Lower lobe of right lung (tissue), 2 donors: Measurements from ENCODE around the gene RXYLT1. TPM values are rescaled to one million over a fixed set of nuclear protein-coding genes. Genes with fewer than 3 reads are reported as not detected.

Experiments used
- ATAC-seq, 2 donors: fragments of 200-7000 bp; cut with Tn5 transposase; one replicate each; pipeline ENCODE4 v1.9.1; 2020 to 2022; ENCODE audit warnings: mild to moderate bottlenecking in 2 of 2, moderate library complexity in 2 of 2
- DNase-seq: peaks from one replicate; pipeline ENCODE4 v3.0.0-alpha.2; 2020
- H3K27ac ChIP-seq: fragments of 200-600 bp; one replicate; pipeline ENCODE4 v1.8.0; 2022
- H3K27me3 ChIP-seq: fragments of 200-600 bp; one replicate; pipeline ENCODE4 v1.8.0; 2022; ENCODE audit warnings: low read depth
- H3K36me3 ChIP-seq: fragments of 200-600 bp; one replicate; pipeline ENCODE4 v1.8.0; 2022; ENCODE audit warnings: mild to moderate bottlenecking
- H3K4me1 ChIP-seq: fragments of 200-600 bp; one replicate; pipeline ENCODE4 v1.8.0; 2022
- H3K4me3 ChIP-seq: fragments of 200-600 bp; one replicate; pipeline ENCODE4 v1.8.0; 2022; ENCODE audit warnings: mild to moderate bottlenecking
- H3K9me3 ChIP-seq: fragments of 200-600 bp; one replicate; pipeline ENCODE4 v1.8.0; 2022
- CTCF ChIP-seq: fragments of 200-600 bp; IDR thresholded peaks from one replicate; pipeline ENCODE4 v1.8.0; 2022; ENCODE audit warnings: antibody characterized with exemption, mild to moderate bottlenecking
- intact Hi-C: fragments of 100-400 bp; cut with DNase I; formaldehyde crosslinking; loops from one replicate; pipeline ENCODE4 v1.11.0; 2022
- total RNA-seq: library from RNA; stranded (reverse); fragmentation: NEBNext Ultra II Directional; extraction: Animal tissue kit (Norgen Biotek cat#: 25700); gene quantifications from one replicate; pipeline ENCODE4 v1.2.1, GENCODE V29; 2021
- donor health status: DM: no; HTN: yes; CAD: no; lungs with severe emphysema.

The RXYLT1 gene
- total RNA-seq, 1 donor from 2014 or later: 14.5 TPM

- no peaks in the 10 kb centered on the region for H3K36me3 ChIP-seq
- H3K4me1 ChIP-seq: peaks cover 12% of the 10 kb centered on the region
- DNase-seq (peak; percentile 62), ATAC-seq (peak; percentile 63 to 65)
- peak within 1 kb of the TSS; percentile 90 for H3K4me3 ChIP-seq
- no peaks in the 10 kb centered on the region for H3K27me3 ChIP-seq
- no peaks in the 10 kb centered on the region for H3K9me3 ChIP-seq
- TF ChIP-seq CTCF: no peak
- H3K27ac ChIP-seq: peak within 1 kb of the TSS; percentile 93
- intact Hi-C loops: loop anchor here (10.0 kb wide), 1 partner anchor 340 kb away; no protein-coding TSS in a partner anchor
Observed at GRCh38 chr12:63844391-63845341, 65.0 kb downstream of the RXYLT1 start, which contains the start of gene SRGAP1. Gene SRGAP1 (plus strand): TSS chr12:63844700. CDS start chr12:63844817, 117 bp downstream.

GRCh38 chr12:63845726-63846125 is 66.0 kb downstream of the RXYLT1 start:
- ATAC-seq (no peak), DNase-seq (no peak)
- peaks cover 12% of the 10 kb centered on the region for H3K4me1 ChIP-seq
- no peaks in the 10 kb centered on the region for H3K36me3 ChIP-seq
- no peaks in the 10 kb centered on the region for H3K9me3 ChIP-seq
- no peaks in the 10 kb centered on the region for H3K27me3 ChIP-seq
- no peak for TF ChIP-seq CTCF
- intact Hi-C loops: loop anchor here (10.0 kb wide), 1 partner anchor 339 kb away; no protein-coding TSS in a partner anchor
- H3K27ac ChIP-seq: no peak overlapping the region
- peak overlapping the region; percentile 90 for H3K4me3 ChIP-seq

- Histone ChIP-seq H3K36me3 (no peaks in the 10 kb centered on the region), H3K4me1 (peaks cover 12% of the 10 kb centered on the region), H3K27me3 (no peaks in the 10 kb centered on the region), H3K27ac (no peak overlapping the region), H3K9me3 (no peaks in the 10 kb centered on the region), H3K4me3 (peak overlapping the region; percentile 90)
- intact Hi-C loops: loop anchor here (10.0 kb wide), 1 partner anchor 338 kb away; no protein-coding TSS in a partner anchor
- no peak for DNase-seq
- ATAC-seq: no peak
- no peak for TF ChIP-seq CTCF
Observed at GRCh38 chr12:63846238-63846967, 66.7 kb downstream of the RXYLT1 start.

GRCh38 chr12:63848450-63848849 is 68.7 kb downstream of the RXYLT1 start:
- intact Hi-C loops: loop anchor here (10.0 kb wide), 1 partner anchor 336 kb away; no protein-coding TSS in a partner anchor

More at GRCh38 chr12:63848450-63848849, 68.7 kb downstream of the RXYLT1 start:
- no peaks in the 10 kb centered on the region for H3K9me3 ChIP-seq
- no peaks in the 10 kb centered on the region for H3K36me3 ChIP-seq
- DNase-seq: no peak
- no peak for TF ChIP-seq CTCF
- peaks cover 7% of the 10 kb centered on the region for H3K4me1 ChIP-seq
- no peak overlapping the region for H3K4me3 ChIP-seq
- ATAC-seq: no peak
- no peaks in the 10 kb centered on the region for H3K27me3 ChIP-seq
- no peak overlapping the region for H3K27ac ChIP-seq
